HTERT RPE-1 (cell line): Measurements from ENCODE around the gene ZYX.

Experiments
- in situ Hi-C: fragments of 300-500 bp; cut with MboI; formaldehyde crosslinking; loops from 4 replicates; pipeline ENCODE4 v1.14.3; 2020; ENCODE audit warnings: low sequenced_read_pairs

Gene ZYX

DNA sequence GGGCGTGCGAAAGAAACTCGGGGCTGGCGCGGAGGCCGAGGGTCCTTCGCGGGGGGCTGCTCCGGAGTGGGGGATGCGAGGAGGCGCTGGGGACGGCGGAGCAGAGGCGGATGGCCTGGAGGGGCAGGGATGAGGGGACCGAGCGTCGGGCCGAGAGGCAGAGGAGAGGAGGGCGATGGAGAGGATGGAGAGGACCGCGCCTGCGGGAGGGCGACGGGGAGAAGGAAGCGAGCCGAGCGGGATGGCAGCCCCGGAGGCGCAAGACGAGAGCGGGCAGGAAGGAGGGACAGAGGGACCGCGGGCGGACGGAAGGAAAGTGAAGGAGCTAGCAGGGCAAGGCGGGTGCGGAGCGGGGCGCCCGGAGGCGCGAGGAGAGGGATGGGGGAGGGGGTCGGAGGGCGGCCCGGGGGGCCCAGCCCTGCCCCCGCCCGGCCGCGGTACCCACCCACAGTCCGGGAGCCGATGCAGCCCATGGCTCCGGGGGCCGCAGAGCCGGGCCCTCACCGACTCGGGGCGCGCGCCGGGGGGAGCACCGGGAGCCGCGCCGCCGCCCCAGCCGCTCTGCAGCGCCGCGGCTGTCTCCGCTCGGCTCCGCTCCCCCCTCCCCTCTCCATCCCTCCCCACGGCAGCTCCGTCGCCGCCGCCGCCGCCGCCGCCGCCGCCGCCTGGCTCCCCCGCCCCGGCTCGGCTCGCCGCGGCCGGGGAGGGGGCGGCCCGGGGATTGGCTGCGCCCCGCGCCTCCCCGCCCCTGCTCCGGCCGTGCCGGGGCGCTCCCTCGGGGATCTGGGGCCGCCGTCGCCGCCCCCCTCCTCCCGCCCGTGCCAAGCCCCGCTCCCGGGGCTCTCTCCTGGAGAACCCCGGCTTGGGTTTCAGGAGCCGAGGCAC, 18.8 kb upstream of the ZYX start, which contains the start of gene FAM131B:
Gene FAM131B (minus strand): TSS at position 583 of the 885 bp plus-strand sequence. CDS start 110 bp downstream, at position 473.
- in situ Hi-C loops: no loop called here

DNA sequence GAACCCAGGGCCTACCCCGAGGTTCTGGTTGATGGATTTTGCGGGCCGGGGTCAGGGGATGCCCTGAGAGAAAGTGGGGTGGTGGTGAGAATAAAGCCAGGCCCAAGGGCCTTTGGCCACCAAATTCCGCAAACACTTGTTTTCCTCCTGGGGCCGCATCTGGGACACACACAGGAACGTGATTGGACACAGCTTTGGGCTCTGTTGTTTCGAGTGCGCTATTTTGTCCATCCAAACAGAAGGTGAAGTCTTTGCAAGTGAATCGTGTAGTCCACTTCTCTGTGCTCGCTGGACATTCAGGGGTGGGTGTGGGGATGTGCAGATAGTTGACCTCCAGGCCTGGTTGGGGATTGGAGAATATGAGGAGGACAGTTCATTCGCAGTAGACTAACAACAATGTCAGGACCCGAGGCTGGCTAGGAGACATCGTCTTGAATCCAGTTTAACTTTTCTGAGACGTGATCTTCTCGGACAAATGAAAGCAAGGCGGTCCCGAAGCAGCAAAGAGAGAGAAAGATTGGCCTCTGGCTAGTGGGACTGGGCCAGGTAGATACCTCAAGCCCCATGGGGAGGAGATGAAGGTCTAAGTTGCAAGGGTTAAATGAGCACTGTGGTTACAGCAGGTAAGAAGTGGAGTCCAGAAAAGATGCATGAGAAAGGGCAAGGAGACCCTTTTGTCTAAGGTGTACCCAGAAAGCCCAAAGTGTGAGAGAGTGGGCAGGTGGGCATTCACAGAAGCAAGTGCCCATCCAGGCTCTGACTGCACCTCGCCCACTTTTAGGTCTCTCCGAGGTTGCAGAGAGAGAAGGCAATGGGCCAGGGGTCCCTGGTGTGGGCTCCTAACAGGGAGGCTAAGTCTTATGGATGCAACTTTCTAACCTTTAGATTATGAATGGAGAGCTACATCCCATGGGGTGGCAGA, 17.9 kb upstream of the ZYX start:
- in situ Hi-C loops: no loop called here

DNA sequence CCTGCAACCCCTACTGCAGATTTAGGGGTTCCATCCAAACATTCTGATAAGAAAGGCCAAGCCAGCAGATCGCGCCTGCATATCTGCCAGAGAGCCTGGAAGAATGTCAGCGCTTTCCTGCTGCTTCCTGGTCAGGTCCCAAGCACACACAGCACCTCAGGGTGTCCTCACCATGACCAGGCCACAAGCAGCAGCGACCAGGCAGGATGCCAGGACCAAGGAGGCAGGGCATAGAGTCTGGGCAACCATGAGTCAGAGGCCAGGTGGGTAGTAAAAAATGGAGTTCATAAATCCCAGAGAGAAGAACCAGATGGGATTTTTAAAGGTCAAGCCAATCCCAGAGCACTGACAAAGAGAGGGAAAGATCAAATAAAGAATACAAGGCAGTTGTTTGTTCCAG, 13.2 kb upstream of the ZYX start:
- in situ Hi-C loops: no loop called here

- in situ Hi-C loops: no loop called here
Measured at GRCh38 chr7:143368387-143368786, 12.8 kb upstream of the ZYX start.

DNA sequence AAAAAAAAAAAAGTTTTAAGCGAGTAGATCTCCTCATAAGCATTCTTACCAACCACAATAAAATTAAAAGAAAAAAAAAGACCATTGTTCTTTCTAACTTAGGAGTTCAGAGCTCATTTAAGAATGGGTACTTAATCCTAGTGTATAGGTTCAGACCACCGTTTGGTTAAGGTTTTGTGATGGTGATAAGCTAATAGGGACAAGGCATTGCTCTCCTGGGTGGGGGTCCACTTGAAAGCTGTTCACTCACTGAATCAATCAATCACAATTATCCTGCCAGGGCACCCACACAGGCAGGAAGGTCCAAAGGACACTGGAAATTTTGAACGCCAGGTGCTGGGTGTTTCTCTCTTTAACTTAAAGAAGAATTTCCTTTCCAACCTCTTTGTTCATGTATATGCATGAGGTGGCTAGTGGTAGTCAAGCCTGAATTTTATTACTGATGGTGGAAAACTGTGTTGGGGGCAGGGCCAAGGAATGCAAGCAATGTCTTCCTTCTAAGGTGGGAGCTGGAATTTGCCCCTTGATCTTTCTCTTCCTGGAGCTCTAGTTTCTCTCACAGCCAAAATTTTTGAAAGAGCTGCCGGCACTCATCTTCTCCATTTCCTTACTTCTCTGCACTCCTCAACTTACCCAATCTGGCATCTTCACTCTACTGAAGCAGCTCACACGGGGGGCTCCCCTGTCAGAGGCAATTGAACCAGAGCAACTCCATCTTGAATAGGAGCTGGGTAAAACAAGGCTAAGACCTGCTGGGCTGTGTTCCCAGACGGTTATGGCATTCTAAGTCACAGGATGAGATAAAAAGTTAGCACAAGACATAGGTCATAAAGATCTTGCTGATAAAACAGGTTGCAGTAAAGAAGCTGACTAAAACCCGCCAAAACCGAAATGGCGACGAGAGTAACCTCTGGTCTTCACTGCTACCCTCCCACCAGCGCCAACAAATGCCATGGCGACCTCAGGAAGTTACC, 11.2 kb upstream of the ZYX start:
- in situ Hi-C loops: no loop called here

GRCh38 chr7:143372070-143372469, 9.1 kb upstream of the ZYX start:
- in situ Hi-C loops: no loop called here

- in situ Hi-C loops: no loop called here
Measured at GRCh38 chr7:143373255-143373794, 7.8 kb upstream of the ZYX start.

DNA sequence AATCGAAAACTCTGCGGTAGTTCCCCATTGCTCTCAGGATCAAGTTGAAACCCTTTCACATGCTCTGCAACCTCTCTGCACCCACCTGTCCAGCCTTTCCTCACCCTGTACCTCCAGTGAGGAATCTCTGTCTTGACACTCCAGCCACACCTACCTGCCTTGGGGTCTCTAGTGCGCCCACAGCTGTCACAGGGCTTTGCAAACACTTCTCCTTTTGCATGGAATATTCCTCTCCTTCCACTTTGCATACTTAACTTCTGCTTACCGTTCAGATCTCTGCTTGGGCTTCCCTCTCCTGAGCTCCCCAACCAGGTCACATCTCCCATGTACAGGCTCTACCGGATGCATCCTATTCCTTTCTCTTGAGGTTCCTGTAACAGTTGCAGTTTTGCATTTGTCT, 6.6 kb upstream of the ZYX start:
- in situ Hi-C loops: no loop called here

DNA sequence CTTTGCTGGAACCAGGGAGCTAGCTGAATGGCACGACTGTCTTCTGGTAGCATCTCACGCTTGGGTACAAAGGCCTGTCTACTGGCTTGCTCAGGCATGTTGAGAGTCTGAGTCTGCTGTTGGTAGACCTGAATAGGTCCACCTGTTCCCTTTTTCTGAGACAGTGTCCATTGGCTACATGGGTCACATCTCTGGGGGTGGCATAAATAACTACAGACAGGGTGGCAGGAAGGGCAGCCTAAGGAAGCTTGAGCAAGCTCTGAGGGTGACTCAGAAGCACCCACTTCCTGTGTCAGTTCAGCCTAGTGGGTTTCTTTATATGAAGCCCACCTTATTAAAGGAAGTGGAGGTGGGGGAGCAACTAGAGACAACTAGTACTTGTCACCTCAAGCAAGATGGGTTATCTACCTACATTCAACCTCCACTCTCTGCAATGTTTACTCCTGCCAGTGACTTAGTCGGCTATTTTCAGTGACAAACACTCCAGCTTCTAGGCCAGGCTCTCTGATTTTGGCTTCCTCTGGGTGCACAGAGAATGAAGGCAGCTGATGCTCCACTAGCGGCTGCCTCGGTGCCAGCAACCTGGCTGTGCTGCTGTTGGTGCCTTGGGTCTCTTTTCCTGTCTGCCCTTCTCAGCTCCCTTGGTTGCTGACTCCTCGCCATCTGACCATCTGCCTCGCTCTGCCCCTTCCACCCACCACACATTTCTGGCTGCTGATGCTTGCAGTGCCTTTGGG, 5.7 kb upstream of the ZYX start:
- in situ Hi-C loops: no loop called here

DNA sequence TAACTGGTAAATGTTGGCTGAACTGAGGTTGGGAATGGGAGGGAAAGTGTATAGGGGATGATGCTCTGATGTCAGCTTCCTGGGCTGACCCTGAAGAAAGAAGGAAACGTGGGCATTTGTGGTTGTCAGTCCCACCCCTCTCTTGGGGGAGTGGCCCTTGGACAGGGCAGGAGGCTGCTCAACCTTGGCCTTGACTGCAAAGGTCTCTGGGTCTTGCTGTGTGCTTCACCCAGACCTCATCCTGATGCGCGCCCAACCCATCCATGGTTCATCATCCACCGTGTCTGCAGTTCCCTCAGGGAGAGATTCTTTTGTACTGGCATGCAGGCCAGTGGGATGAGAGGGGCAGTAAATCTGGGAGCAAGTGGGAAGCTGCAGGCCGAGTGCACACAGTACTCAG, 4.7 kb upstream of the ZYX start:
- in situ Hi-C loops: no loop called here

GRCh38 chr7:143379611-143380259, 1.4 kb upstream of the ZYX start:
- in situ Hi-C loops: no loop called here

DNA sequence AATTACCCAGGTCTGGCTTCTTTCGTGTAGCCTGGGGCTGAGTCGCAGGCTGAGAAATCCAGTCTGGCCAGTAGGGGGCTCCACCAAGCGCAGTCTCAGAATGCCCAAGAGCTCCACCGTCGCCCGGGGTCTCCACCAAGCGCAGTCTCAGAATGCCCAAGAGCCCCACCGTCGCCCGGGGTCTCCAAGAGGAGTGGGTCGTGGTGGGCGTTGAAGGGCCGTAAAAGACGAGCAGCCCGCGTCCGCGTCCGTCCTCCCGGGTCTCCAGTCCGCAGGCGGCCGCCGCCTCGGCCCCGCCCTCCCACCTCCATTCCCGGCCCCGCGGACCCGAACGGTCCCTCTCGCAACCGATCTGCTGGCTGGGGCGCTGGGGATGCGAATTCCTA, 892 bp upstream of the ZYX start:
- in situ Hi-C loops: no loop called here

DNA sequence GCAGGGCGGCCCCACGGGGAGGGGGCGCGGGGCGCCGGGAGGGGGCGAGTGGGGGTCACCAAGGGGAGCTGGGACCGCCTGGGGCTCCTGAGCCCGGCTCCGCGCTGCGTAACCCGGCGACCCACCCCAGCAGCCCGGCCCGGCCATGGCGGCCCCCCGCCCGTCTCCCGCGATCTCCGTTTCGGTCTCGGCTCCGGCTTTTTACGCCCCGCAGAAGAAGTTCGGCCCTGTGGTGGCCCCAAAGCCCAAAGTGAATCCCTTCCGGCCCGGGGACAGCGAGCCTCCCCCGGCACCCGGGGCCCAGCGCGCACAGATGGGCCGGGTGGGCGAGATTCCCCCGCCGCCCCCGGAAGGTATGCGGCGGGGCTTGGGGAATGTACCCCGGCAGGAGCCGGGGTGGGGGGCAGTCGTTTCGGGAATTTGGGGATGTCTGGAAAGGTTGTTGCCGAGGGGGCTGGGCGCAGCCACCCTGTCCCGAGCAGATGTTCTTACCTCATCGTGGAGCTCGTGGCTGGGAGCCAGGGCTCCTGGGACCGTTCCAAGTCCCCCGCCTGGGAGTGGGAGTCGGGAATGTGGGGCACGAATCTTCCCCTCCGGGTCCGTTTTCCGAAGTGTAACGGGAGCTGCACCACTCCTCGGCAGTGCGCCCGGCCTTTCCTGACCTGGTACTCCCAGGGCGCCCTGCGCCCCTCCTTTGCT, 431 bp downstream of the ZYX start:
- in situ Hi-C loops: no loop called here

DNA sequence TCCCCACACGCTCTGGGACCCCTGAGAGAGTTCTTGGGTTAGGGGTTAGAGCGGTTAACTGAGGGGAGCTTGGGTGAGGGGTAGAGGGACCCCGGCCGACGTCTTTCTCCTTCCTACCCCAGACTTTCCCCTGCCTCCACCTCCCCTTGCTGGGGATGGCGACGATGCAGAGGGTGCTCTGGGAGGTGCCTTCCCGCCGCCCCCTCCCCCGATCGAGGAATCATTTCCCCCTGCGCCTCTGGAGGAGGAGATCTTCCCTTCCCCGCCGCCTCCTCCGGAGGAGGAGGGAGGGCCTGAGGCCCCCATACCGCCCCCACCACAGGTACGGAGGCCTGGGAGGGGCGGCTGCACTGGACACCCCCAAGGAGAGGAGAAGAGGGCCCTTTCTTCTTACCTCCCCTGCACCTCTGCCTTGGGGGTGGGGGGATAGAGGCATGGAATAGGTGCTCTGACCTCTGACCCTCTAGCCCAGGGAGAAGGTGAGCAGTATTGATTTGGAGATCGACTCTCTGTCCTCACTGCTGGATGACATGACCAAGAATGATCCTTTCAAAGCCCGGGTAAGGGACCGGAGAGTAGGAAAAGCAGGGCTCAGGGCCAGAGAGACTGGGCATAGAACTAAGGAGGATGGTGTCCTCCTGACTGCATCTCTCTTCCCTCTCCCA, 1.1 kb downstream of the ZYX start:
- in situ Hi-C loops: no loop called here

DNA sequence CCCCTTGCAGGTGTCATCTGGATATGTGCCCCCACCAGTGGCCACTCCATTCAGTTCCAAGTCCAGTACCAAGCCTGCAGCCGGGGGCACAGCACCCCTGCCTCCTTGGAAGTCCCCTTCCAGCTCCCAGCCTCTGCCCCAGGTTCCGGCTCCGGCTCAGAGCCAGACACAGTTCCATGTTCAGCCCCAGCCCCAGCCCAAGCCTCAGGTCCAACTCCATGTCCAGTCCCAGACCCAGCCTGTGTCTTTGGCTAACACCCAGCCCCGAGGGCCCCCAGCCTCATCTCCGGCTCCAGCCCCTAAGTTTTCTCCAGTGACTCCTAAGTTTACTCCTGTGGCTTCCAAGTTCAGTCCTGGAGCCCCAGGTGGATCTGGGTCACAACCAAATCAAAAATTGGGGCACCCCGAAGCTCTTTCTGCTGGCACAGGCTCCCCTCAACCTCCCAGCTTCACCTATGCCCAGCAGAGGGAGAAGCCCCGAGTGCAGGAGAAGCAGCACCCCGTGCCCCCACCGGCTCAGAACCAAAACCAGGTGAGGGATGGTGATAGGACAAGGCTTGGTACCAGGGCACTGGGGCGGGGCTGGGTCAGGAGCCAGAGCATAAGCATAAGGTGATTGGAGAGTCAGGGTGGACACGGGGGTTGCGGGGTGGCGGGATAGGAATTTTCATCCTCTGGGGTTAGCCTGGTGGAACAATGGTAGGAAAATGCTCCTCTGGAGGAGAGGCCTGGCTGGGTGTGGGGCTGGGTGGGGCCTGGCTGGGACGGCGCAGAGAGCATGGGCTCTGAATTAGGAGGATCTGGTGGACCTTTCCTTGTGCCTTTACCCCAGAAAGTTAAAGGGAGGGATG, 1.9 kb downstream of the ZYX start:
- in situ Hi-C loops: no loop called here

- in situ Hi-C loops: no loop called here
Measured at GRCh38 chr7:143383642-143383957, 2.5 kb downstream of the ZYX start.

DNA sequence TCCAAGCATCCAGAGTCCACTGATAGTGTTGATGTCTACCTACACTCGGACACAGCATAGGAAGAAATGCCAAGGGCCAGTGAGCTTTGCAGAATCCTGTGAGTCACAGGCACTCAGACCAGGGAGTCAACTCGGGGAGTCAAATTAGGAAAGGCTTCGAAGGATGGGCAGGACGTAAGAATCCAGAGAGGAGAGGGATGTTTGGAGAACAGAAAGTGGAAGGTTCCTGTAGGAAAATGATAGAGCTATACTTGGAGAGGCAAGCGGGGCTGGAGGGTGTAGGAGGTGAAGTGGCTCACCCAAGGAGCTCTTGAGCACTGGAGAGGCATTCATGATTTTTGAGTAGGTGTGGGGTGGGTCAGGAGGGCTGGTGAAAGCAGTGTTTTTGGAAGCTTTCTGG, 3.0 kb downstream of the ZYX start:
- in situ Hi-C loops: no loop called here
